GM18867 (cell line): ENCODE results near the gene BANP.

Experiments
- ATAC-seq: cut with Tn5 transposase; IDR thresholded peaks from one replicate; pipeline ENCODE4 v1.9.1; 2021; ENCODE audit warnings: mild to moderate bottlenecking, moderate library complexity; ENCODE audit not compliant: unreplicated experiment

The BANP gene

GRCh38 chr16:88063211-88063773, 112.1 kb downstream of the BANP start:
- ATAC-seq = no peak

DNA sequence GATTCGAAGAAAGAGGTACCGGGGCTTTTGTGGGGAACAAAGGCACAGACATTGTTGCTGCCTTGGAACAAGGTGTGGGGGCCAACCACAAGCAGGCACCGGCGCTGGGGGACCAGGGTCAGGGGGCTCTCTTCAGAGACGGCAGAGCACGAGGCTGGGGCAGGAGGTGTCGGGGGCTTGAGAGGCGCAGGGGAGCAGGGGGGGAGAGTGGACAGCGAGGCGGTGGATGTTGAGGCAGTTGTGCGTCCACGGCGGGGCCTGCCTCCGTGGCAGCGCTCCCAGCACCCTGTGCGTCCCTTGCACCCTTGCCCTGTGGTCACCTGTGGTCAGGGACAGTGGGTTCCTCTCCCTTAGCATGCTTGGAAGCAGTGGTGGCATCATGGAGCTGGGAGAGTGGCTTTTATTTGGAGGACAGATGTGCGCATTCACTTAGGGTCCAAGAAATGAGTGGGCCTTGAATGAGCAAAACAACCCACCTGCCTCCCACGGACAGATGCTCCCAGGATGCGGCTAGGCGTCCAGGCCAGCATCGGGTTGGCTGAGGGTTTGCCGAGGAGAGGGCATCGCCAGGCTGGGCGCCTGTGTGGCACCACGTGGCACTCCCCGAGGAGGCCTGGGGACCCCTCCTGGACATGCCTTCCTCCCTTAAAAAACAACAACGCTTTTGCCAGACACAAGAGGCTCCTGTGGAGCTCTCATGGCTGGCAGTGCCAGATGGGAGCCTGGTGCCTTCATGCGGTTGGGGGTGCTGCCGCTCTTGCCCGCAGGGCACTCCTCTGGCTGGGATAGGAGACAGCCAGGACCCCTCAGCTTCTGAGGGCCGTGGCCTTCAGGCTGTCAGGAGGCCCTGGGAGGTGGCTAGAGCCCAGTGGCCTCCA, 113.0 kb downstream of the BANP start:
- ATAC-seq = no peak

GRCh38 chr16:88064889-88065746, 113.9 kb downstream of the BANP start:
- no peak for ATAC-seq

GRCh38 chr16:88065747-88066142, 114.5 kb downstream of the BANP start:
- no peak for ATAC-seq

- ATAC-seq = no peak
Measured at GRCh38 chr16:88066234-88066633, 115.0 kb downstream of the BANP start.

GRCh38 chr16:88066680-88067529, 115.7 kb downstream of the BANP start:
- no peak for ATAC-seq

DNA sequence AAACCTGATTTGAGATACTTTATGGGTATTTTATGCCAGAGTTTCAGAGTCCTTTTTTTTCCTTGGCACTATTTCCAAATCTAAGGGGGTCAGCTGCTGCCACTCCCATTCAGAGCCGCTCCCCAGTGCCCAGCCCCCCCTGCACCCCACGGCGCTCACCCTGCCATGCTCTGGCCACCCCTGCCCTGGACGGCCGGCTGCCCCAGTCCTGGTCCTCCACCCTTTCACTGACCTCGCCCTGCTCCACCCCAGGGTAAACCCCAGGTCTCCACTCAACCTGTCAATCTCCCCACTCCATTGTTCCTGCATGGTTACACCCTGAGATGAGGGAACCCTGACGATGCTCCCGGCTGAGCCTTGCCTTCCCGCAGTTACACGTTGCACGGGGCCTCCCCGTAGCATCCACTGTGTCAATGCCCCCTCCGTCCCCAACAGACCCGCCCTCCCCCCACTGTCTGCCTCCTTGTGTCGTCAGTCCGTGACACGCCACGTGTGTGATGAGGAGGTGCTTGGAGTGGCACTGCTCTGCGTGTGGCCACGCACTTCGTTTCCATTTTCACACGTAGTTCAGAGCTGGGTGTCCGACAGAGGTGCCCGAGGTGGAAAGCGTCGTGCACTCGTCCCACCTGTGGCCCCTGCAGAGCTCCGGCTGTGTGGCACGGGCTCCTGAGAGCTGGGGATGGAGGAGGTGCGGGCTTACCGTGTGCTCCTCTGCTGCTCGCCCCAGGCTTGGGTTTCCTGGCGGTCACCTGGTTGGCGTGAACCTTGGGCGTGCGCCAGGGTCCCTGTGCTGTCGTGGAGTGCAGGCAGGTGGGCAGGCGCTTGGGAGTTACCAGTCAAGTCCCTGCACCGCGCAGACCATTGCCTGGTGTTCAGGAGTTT, 116.5 kb downstream of the BANP start:
- ATAC-seq = no peak

DNA sequence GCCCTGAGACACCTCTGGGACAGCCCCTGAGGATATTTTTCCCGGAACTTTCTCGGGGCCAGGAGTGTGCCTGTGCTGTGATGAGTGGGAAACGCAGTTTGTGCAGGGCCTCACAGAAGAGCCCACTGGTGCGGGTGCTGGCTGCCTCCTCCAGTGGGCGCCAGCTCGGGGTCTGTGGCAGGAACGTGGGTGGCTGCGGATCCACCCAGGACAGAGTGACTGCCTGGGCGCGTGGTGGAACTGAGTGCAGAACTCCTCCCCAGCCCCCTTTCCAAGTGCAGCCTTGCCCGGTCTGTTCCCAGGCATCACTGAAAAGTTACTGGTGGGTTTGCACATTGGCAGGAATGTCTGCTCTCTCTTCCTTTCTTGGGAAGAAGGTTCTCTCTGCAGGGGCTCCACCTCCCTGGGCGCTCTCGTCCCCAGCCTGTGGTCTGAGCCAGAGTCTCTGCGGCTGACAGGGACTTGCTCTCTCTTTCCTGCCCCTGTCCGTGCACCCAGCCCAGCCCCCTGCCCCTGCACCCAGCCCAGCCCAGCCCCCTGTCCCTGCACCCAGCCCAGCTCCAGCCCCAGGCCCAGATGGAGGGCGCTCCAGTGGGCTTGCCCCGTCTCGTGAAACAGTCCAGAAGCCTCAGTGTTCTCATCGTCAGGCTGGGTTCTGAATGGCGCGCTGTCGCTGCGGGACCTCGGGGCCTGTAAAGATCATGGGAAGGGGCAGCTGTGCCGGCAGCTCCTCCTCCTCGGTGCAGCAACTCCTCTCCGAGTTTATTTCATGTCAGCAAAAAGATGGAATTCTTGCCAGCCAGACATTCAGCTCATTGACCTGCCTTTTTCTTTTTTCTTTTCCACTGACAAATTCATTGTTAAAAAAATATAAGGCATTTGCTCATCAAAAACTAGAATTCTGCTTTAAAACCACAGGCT, 117.5 kb downstream of the BANP start:
- no peak for ATAC-seq

DNA sequence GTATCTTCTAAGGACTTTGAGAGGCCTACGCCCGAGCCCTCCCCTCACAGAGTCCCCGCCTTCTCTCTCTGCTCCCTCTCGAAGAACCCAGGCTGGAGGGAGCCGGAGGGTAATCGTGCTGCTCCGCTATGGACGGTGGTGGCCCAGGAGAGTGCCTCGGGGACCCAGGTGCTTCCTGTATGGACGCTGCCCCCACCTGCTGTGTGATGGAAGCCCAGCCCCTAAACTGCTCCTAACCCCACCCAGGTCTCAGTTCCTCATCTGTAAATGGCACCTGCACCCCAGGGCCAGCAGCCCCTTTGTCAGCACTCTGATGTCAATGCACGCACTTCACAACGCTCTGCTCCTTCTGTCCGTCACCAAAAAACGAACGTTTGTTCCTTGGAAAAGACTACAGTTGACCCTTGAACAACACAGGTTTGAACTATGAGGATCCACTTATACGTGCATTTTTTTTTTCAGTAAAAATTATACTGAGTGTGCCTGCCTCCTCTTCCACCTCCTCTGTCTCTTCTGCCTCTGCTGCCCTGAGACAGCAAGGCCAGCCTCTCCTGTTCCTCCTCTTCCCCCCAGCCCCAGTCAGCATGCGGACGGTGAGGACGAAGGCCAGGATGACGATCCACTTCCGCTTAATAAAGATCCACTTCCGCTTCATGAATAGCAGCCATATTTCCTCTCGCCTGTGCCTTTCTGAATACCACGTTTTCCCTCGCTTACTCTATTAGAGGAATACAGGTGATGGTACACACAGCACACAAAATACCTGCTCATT, 118.3 kb downstream of the BANP start:
- peak; percentile 87 for ATAC-seq

GRCh38 chr16:88070341-88070740, 119.1 kb downstream of the BANP start:
- ATAC-seq = no peak

GRCh38 chr16:88070989-88071625, 119.9 kb downstream of the BANP start:
- no peak for ATAC-seq

DNA sequence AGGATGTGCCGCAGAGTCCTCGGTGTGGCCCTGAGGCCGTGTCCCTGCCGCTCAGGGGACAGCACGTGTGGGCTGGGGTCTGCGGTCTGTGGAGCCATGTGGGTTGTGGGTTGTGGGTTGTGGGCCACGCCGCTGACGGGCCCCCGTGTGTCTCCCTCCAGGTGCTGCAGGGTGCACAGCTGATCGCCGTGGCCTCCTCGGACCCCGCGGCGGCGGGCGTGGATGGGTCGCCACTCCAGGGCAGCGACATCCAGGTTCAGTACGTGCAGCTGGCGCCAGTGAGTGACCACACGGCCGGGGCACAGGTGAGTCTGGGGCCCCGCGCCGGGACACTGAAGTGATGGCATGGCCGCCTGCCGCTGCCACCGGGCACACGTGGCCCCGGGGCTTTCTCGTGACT, 120.7 kb downstream of the BANP start:
- no peak for ATAC-seq

GRCh38 chr16:88072571-88073001, 121.4 kb downstream of the BANP start:
- no peak for ATAC-seq

DNA sequence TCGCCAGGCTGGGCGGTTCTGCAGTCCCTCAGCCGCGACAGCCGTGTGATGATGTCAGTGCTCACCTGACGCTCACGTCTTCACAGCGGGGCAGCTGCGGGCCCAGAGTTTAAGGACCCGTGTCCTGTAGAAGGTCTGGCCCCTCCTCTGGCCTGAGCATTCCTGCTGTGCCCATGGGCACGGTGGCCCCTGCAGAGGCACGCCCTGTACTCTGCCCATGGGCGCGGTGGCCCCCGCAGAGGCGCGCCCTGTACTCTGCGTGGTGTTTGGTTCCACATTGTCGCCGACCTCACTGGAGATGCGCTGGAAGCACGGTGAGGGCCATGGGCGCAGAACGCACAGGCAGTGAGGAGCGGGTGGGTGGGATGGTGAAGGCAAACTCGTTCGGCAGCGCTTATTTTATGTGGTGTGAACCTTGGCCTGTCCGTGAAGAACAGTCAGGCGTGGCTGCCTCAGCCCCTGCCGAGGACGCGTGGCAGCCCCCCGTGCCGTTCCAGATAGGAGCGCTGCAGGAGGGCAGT, 122.0 kb downstream of the BANP start:
- no peak for ATAC-seq

DNA sequence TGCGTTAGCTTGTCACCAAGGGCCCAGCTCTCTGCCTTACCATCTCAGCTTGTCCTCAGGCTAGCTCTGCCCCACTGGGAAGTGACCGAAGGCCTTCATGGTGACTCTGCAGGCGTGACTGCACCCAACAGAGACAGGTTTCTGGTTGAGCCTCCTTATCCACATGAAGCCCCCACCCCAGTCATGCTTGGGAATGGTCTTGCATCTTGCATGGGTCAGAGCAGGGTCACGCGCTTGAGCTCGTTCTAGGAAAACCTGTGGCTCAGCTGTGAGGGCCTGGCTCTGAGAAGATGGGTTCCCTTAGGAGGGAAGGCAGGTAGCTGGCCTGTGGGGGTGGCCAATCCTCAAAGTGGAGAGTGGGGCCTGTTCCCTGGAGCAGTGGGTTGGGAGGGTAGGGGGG, 122.8 kb downstream of the BANP start:
- ATAC-seq = no peak

GRCh38 chr16:88076211-88076931, 125.1 kb downstream of the BANP start:
- no peak for ATAC-seq
